ENCODE data around the gene SDHB. TPM values are rescaled to one million over a fixed set of nuclear protein-coding genes. Genes with fewer than 3 reads are reported as not detected.
"Not testable (repeated sequence)": the region's sequence is repeated elsewhere in the genome, so short reads cannot be mapped to it uniquely, and the experiment has no call there.

Gene SDHB
- total and polyA plus RNA-seq, 5 donors: 209 to 311 (median 241) TPM

DNA sequence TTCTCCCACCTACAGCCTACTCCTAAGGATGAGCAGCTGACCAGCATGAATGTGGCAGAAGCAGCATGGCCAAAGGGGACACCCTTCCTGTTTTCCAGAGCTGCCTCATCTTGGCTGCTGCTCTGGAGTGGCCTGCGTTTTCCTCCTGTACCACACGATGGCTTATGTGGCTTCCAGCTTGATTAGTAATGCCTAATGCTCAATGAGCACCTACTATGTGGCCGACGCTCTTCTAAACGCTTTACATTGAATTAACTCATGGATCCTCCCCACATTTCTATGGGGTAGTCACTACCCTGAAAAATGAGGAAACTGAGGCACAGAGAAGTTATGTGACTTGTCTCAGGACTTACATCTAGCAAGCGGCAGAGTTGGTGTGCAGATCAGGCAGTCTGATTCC lies 18.0 kb upstream of the SDHB start:
- no peaks in the 10 kb centered on the region for H3K9me3 ChIP-seq (ENCODE audit: control insufficient read depth, low read length)
- H3K27me3 ChIP-seq (ENCODE audit: control insufficient read depth, insufficient read depth): no peaks in the 10 kb centered on the region
- no peak overlapping the region for H3K27ac ChIP-seq (ENCODE audit: low read length)
- 79% methylated on average over 6 of the region's 6 CpGs for WGBS
- no peaks in the 10 kb centered on the region for H3K4me1 ChIP-seq (ENCODE audit: control insufficient read depth, insufficient read depth, low read length)
- DNase-seq (no peak), ATAC-seq (no peak)
- intact Hi-C loops (cut with DNase I): no loop called here
- H3K4me3 ChIP-seq (ENCODE audit: low read length): no peak overlapping the region

DNA sequence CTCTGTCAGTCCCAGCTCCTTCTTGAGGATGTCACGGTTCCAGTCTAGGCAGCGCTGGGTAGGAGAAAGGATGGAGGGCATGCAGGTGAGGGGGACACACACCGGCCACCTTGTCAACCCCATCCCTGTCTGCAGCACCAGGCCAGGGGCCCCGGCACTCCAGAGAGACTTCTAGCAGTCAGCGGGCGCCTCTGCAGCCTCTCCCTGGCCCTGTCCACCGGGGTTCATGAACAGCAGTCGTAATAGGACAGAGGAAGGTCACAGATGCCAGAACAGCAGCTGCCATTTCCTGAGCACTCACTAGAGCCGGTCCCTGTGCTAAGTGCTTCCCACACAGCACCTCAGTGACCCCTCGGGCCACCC lies 16.3 kb upstream of the SDHB start:
- Histone ChIP-seq H3K27me3 (ENCODE audit: control insufficient read depth, insufficient read depth) (no peaks in the 10 kb centered on the region), H3K9me3 (ENCODE audit: control insufficient read depth, low read length) (no peaks in the 10 kb centered on the region), H3K4me3 (ENCODE audit: low read length) (no peak overlapping the region), H3K27ac (ENCODE audit: low read length) (no peak overlapping the region), H3K4me1 (ENCODE audit: control insufficient read depth, insufficient read depth, low read length) (no peaks in the 10 kb centered on the region)
- intact Hi-C loops (cut with DNase I): no loop called here
- no peak for ATAC-seq
- DNase-seq: no peak
- 58% methylated on average over 10 of the region's 10 CpGs for WGBS

DNA sequence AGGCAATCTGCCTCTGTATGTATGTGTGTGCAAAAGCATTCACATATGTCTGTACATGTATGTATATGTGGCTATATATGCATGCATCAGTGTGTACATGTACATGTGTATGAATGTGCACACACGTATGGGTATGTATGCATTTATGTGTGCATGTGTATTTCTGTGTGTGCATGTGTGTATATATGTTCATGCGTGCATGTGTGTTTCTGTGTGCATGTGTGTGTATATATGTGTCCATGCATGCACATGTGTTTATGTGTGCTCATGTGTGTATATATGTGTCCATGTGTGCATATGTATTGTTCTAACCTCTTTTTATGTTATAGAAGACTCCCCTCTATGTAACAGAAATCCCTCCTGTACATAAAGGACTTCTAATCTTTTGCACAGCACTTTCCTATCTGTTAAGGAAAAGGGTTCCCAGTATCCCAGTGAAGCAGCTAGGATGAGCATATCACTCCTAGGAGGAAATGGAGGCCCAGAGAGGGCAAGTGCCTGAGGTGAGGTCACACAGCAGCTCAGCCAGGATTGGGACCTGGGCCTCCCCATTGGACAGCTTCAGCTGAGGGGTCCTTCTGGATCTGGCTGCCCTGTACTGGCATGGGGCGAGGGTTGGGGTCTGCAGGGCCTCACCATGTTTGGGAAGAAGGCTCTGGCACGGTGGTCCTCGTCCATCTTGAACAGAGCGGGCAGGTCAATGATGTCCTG lies 15.8 kb upstream of the SDHB start:
- Histone ChIP-seq H3K4me1 (ENCODE audit: control insufficient read depth, insufficient read depth, low read length) (no peaks in the 10 kb centered on the region), H3K9me3 (ENCODE audit: control insufficient read depth, low read length) (no peaks in the 10 kb centered on the region), H3K4me3 (ENCODE audit: low read length) (no peak overlapping the region), H3K27me3 (ENCODE audit: control insufficient read depth, insufficient read depth) (no peaks in the 10 kb centered on the region), H3K27ac (ENCODE audit: low read length) (no peak overlapping the region)
- ATAC-seq (no peak), DNase-seq (no peak)
- WGBS: 91% methylated on average over 6 of the region's 6 CpGs
- intact Hi-C loops (cut with DNase I): no loop called here

DNA sequence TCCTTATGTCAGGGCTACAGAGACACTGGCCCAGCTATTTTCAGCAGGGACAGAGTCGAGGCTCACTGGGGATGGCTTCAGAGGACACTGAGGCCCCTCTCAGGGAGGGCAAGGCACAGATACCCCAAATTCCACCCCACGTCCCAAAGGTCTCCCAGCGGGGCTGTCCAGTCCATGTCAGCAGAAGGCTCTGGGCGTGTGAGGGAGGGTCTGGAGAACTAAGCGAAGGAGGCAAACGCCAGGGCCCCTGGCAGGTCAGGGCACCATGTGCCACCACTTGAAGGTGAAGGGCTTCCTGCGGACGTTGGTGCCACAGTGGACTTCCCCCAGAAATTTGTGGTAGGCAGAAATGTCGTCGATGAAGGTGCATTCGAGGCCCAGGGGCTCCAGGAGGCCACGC lies 15.0 kb upstream of the SDHB start:
- H3K4me1 ChIP-seq (ENCODE audit: control insufficient read depth, insufficient read depth, low read length): no peaks in the 10 kb centered on the region
- WGBS: 79% methylated on average over 12 of the region's 12 CpGs
- no peaks in the 10 kb centered on the region for H3K9me3 ChIP-seq (ENCODE audit: control insufficient read depth, low read length)
- intact Hi-C loops (cut with DNase I): no loop called here
- no peak overlapping the region for H3K27ac ChIP-seq (ENCODE audit: low read length)
- DNase-seq (no peak), ATAC-seq (no peak)
- no peaks in the 10 kb centered on the region for H3K27me3 ChIP-seq (ENCODE audit: control insufficient read depth, insufficient read depth)
- no peak overlapping the region for H3K4me3 ChIP-seq (ENCODE audit: low read length)

DNA sequence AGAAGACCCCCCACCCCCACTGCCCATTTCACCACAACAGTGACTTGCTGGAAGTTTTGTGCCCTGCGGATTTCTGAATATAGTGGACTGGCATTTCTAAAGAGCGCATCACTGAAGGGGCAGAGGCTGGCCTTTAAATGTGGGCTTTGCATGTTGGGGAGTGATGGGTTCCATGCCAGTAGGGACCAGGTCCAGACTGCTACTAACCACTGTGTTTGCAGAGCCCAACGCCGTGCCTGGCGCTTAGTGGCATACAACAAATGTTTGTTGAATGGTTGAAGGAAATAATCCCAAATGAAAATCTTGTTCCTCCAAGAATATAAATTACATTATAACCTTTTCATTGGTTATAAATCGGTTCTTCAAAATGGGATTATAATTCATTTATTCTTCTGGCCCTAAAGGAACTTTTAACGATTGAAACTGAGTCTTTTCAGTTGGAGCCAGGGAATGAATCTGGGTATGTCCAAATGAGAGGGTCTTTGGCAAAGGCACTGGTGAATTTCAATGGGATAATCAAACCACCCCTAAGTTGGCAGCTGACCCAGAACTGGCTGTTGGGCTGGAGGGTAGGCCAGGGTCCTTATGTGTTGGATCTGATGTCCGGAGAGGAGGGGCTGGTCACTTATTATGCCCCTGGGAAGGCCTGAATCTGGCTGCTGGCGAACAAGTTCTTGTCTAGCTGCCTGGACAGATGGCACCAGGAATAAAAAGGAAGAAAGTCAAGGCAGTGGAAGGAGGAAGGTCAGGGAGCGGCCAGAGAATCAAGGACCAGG lies 13.8 kb upstream of the SDHB start:
- Histone ChIP-seq H3K9me3 (ENCODE audit: control insufficient read depth, low read length) (no peaks in the 10 kb centered on the region), H3K27ac (ENCODE audit: low read length) (no peak overlapping the region), H3K4me1 (ENCODE audit: control insufficient read depth, insufficient read depth, low read length) (no peaks in the 10 kb centered on the region), H3K27me3 (ENCODE audit: control insufficient read depth, insufficient read depth) (no peaks in the 10 kb centered on the region), H3K4me3 (ENCODE audit: low read length) (no peak overlapping the region)
- 77% methylated on average over 10 of the region's 10 CpGs for WGBS
- intact Hi-C loops (cut with DNase I): no loop called here
- DNase-seq (no peak), ATAC-seq (no peak)

DNA sequence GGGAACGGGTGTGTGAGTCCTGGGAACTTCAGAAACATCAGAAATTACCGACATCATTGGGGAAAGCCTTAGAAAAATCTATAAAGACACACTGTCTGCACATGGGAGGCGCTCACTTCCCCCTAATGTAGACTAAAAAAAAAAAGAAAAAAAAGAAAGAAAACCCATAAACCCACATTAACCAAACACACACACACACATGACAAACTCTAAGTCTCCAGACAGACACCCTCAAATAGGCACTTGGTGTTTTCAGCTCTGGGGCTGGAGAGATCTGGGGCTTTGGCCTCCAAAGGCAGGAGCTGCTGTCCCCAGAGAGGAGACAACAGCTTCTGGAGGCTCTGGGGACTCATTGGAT lies 13.2 kb upstream of the SDHB start:
- Histone ChIP-seq H3K9me3 (ENCODE audit: control insufficient read depth, low read length) (no peaks in the 10 kb centered on the region), H3K4me3 (ENCODE audit: low read length) (no peak overlapping the region), H3K27ac (ENCODE audit: low read length) (no peak overlapping the region), H3K27me3 (ENCODE audit: control insufficient read depth, insufficient read depth) (no peaks in the 10 kb centered on the region), H3K4me1 (ENCODE audit: control insufficient read depth, insufficient read depth, low read length) (no peaks in the 10 kb centered on the region)
- DNase-seq (no peak), ATAC-seq (no peak)
- WGBS: 71% methylated on average over 3 of the region's 3 CpGs
- intact Hi-C loops (cut with DNase I): no loop called here

DNA sequence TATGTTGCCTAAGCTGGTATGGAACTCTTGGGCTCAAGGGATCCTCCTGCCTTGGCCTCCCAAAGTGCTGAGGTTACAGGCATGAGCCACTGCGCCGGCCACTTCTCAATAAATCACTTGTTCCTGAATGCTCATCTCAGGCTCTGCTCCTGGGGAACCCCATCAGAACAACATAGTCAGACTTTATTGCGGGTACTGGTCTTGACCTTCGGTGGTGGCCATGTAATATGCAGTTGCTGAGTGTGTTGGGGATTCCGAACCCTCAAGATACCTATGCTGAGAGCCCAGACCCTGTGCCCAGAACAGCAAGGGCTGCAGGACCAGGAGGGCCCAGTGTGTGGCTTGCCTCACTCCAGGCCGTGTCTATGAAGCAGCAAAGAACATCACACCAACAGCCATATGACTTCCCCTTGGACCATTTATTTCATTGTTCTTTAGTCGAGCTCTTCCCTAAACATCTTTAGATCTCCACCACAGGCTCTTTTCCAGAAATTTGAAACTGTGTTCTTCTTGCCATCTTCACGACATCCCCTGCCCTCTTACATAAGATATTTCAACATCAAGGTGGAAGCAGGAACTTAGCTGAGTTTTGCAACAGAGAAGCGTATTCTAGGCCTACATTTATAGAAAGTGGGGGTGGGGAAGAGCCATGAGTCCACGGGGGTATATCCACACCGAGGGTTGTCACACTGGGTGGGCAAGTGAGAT lies 12.7 kb upstream of the SDHB start:
- Histone ChIP-seq H3K9me3 (ENCODE audit: control insufficient read depth, low read length) (no peaks in the 10 kb centered on the region), H3K27ac (ENCODE audit: low read length) (no peak overlapping the region), H3K27me3 (ENCODE audit: control insufficient read depth, insufficient read depth) (no peaks in the 10 kb centered on the region), H3K4me3 (ENCODE audit: low read length) (no peak overlapping the region), H3K4me1 (ENCODE audit: control insufficient read depth, insufficient read depth, low read length) (no peaks in the 10 kb centered on the region)
- DNase-seq (no peak), ATAC-seq (no peak)
- intact Hi-C loops (cut with DNase I): no loop called here
- WGBS: 84% methylated on average over 11 of the region's 11 CpGs

DNA sequence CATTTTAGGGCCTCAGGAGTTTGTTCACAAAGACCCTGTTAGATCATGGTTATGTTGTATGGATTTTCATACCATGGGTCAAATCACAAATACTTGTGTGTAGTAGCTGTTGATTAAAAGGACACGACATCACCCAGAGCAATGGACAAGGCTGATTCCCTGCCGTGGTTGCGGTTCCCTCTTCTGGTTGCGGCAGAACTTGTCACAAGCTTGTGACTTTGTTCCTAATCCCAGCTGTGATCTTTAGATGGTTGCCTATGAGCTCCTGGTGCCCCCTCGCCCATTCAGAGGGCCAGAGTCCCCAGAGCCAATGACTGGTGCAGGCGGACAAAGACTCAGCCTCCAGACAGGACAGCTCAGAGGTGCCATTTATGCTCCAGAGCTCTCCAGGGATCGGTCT lies 11.8 kb upstream of the SDHB start:
- WGBS: 80% methylated on average over 7 of the region's 7 CpGs
- no peaks in the 10 kb centered on the region for H3K4me1 ChIP-seq (ENCODE audit: control insufficient read depth, insufficient read depth, low read length)
- H3K9me3 ChIP-seq (ENCODE audit: control insufficient read depth, low read length): no peaks in the 10 kb centered on the region
- no peak for DNase-seq
- intact Hi-C loops (cut with DNase I): no loop called here
- no peak overlapping the region for H3K27ac ChIP-seq (ENCODE audit: low read length)
- no peaks in the 10 kb centered on the region for H3K27me3 ChIP-seq (ENCODE audit: control insufficient read depth, insufficient read depth)
- no peak for ATAC-seq
- H3K4me3 ChIP-seq (ENCODE audit: low read length): no peak overlapping the region

DNA sequence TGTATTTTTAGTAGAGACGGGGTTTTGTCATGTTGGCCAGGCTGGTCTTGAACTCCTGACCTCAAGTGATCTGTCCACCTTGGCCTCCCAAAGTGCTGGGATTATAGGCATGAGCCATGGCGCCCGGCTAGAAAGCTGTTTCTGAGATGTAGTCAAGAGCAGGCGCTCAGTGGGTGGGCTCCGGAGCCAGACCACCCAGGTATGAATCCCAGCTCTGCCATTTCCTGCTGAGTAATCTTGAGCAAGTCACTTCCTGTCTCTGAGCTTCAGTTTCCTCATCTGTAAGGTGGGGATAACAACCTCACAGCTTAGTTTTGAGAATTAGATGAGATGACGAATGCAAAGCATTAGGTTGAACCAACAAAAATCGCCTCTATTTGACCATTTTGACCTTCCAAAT lies 8.9 kb upstream of the SDHB start:
- not testable (repeated sequence) for H3K27me3 ChIP-seq (ENCODE audit: control insufficient read depth, insufficient read depth); H3K27ac ChIP-seq (ENCODE audit: low read length); H3K9me3 ChIP-seq (ENCODE audit: control insufficient read depth, low read length); DNase-seq; ATAC-seq; H3K4me1 ChIP-seq (ENCODE audit: control insufficient read depth, insufficient read depth, low read length); H3K4me3 ChIP-seq (ENCODE audit: low read length)
- 69% methylated on average over 7 of the region's 7 CpGs for WGBS
- intact Hi-C loops (cut with DNase I): loop anchor here in 3 of 4 donors (5.0 kb wide), 1 partner anchor 175 kb away; no protein-coding TSS in a partner anchor

DNA sequence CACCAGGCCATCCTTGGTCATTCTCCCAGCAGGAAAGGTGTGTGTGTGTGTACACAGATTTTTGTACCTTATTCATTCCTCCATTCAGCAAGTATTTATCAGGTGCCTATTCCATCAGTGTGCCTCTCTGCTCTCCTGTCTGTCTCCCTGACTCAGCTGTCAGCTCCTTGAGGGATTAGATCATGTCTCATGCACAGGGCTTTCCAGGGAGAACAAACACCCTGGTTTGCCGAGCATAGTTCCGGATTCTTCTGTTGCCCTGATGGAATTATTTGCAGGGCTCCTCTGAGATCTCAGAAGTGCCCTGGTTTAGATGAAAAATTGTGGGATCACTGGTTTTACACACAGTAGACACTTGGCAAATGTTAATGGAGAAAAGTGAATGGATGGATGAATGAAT lies 8.1 kb upstream of the SDHB start:
- Histone ChIP-seq H3K4me1 (ENCODE audit: control insufficient read depth, insufficient read depth, low read length) (no peaks in the 10 kb centered on the region), H3K9me3 (ENCODE audit: control insufficient read depth, low read length) (no peaks in the 10 kb centered on the region), H3K4me3 (ENCODE audit: low read length) (no peak overlapping the region), H3K27ac (ENCODE audit: low read length) (no peak overlapping the region), H3K27me3 (ENCODE audit: control insufficient read depth, insufficient read depth) (no peaks in the 10 kb centered on the region)
- intact Hi-C loops (cut with DNase I): loop anchor here in 3 of 4 donors (5.0 kb wide), 1 partner anchor 175 kb away; no protein-coding TSS in a partner anchor
- DNase-seq (no peak), ATAC-seq (no peak)
- 62% methylated on average over 2 of the region's 2 CpGs for WGBS

DNA sequence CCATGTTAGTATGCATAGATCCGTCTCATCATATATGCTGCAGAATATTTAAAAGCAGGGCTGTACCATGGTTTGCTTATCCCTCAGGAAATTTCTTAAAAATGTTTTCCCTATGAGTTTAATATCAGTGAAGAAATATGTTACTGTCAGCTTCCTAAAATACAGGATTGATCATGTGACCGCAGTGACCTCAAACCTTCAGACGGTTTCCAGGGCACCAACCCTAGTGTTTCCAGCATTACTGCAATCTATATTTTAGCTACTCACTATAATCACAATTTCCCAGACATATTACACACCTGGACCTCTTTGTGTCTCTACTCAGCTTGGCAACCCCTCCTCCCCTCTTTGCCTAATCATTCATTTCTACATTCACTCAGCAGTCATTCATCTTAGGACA lies 7.7 kb upstream of the SDHB start:
- Histone ChIP-seq H3K27me3 (ENCODE audit: control insufficient read depth, insufficient read depth) (no peaks in the 10 kb centered on the region), H3K4me1 (ENCODE audit: control insufficient read depth, insufficient read depth, low read length) (no peaks in the 10 kb centered on the region), H3K27ac (ENCODE audit: low read length) (no peak overlapping the region), H3K9me3 (ENCODE audit: control insufficient read depth, low read length) (no peaks in the 10 kb centered on the region), H3K4me3 (ENCODE audit: low read length) (no peak overlapping the region)
- no peak for DNase-seq
- ATAC-seq: no peak
- WGBS: 70% methylated on average over 3 of the region's 3 CpGs
- intact Hi-C loops (cut with DNase I): loop anchor here in 3 of 4 donors (5.0 kb wide), 1 partner anchor 176 kb away; no protein-coding TSS in a partner anchor

All from right cardiac atrium (tissue), 5 donors.